Suppressor macrophage treated with lipopolysaccharide for 4 hours (primary cell): ENCODE data around the gene BAZ1A.
"Not testable (repeated sequence)": the region's sequence is repeated elsewhere in the genome, so short reads cannot be mapped to it uniquely, and the experiment has no call there.

Experiments used
- DNase-seq: peaks from one replicate; pipeline ENCODE4 v3.0.0-alpha.2; 2020

BAZ1A gene

GRCh38 chr14:34780646-34781045 lies 94.5 kb downstream of the BAZ1A start:
- no peak for DNase-seq

DNA sequence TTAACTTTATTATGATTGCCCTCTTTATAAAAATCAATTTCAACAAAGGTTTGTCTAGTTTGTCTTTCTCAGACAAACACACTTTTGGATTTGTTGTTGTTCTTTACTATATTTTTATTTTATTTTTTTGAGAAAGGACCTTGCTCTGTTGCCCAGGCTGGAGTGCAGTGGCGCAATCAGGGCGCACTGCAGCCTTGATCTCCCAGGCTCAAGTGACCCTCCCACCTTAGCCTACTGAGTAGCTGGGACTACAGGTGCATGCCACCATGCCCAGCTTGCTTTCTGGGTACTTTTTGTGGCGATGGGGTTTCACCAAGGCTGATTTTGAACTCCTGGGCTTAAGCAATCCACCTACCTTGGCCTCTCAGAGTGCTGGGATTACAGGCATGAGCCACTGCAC lies 96.4 kb downstream of the BAZ1A start:
- DNase-seq: no peak

- DNase-seq: no peak
Observed at GRCh38 chr14:34776611-34777010, 98.5 kb downstream of the BAZ1A start.

- no peak for DNase-seq
Observed at GRCh38 chr14:34775922-34776321, 99.2 kb downstream of the BAZ1A start.

- no peak for DNase-seq
Observed at GRCh38 chr14:34775342-34775741, 99.8 kb downstream of the BAZ1A start.

- no peak for DNase-seq
Observed at GRCh38 chr14:34770901-34771300, 104.3 kb downstream of the BAZ1A start.

GRCh38 chr14:34766606-34767005 lies 108.6 kb downstream of the BAZ1A start:
- DNase-seq: no peak

DNA sequence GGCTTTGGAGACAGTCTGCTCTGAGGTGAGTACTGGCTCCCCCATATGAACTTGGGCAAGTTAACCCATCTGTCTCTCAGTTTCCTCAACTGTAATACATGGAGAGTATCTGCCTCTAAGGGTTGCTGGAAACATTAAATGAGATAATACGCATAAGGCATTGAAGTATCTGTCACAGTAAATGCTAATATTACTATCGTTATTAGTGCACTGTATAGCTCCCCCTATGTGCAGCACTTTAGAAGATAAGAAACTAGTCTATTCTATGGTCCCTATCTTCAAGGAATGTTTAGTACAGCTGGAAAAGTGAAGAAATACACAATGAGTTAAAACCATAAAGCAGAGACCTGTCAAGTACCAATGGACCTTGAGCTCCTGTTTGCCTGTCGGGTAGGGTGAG lies 109.1 kb downstream of the BAZ1A start:
- no peak for DNase-seq

DNA sequence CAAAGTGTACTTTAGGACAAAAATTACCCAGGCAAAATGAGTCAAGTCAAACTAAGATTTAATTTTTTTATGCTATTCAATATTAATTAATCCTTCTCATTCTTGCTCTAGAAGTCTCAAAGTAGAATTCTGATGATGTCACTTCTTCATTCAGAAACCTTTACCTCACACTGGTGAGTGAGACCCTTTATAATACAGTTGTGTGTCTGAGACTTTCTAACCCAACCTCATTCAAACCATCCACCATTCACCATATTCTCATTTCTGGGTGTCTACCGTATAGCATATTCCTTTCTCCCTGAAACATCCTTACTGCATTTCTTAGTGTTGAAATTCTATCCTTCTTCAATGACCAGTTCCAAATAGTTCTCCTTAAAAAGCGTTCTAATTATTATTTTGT lies 119.9 kb downstream of the BAZ1A start:
- DNase-seq: no peak

GRCh38 chr14:34754687-34755086 lies 120.5 kb downstream of the BAZ1A start:
- no peak for DNase-seq

GRCh38 chr14:34750670-34751069 lies 124.5 kb downstream of the BAZ1A start:
- peak; percentile 7 for DNase-seq

DNA sequence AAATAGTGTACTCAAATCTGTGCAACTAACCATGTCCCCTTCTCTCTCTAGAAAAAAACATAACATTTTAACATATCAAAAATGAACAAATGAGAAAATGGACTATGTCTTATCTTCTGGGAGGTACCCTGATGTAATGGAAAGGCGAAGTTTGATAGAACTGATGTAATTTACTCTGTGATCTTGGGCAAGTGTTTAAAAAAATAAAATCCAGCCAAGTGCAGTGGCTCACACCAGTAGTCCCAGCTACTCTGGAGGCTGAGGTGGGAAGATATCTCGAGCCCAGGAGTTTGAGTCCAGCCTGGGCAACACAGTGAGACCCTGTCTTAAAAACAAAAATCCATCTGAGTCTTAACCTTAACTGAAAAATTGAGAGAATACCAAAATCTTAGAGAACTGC lies 124.9 kb downstream of the BAZ1A start:
- DNase-seq: no peak

GRCh38 chr14:34749408-34749807 lies 125.8 kb downstream of the BAZ1A start:
- DNase-seq: no peak

GRCh38 chr14:34742270-34743115 lies 132.7 kb downstream of the BAZ1A start:
- DNase-seq: no peak

GRCh38 chr14:34741840-34742239 lies 133.3 kb downstream of the BAZ1A start:
- DNase-seq: no peak

DNA sequence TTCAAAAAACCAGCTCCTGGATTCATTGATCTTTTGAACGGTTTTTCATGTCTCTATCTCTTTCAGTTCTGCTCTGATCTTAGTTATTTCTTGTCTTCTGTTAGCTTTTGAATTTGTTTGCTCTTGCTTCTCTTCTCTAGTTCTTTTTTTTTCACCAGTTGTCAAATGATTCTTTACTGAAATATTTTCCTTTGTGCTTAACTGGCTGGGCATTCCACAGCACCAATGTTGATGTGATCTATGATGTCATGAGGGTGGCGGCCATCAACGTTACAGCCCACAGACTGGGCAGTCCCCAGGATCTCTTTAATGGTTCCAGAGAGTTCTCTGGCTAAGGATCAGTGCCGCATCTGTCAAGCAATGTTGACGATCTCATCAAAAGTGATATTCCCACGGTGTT lies 135.0 kb downstream of the BAZ1A start:
- DNase-seq: not testable (repeated sequence)

- DNase-seq: not testable (repeated sequence)
Observed at GRCh38 chr14:34737079-34737478, 138.1 kb downstream of the BAZ1A start.

GRCh38 chr14:34733245-34733644 lies 141.9 kb downstream of the BAZ1A start:
- no peak for DNase-seq

- no peak for DNase-seq
Observed at GRCh38 chr14:34732802-34733201, 142.4 kb downstream of the BAZ1A start.

DNA sequence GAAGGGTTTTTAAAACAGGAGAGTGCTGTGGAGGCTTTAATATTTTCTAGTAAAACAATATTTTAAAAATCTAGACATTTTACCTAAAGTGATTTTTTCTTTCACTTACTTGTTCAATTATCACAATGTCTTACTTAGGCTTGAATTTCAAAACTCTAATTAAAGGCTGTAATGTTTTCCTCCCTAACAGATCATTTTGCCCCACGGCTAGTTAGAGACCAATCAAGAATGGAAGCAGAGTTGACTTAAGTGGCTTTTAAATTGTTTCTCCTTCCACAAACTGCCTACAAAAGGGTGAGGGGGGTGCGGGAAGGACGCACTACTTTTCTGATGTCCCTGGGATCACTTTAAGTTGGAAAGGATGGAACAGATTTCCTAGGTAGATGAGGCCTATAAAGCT lies 151.3 kb downstream of the BAZ1A start:
- no peak for DNase-seq

- DNase-seq: peak; percentile 60
Observed at GRCh38 chr14:34722723-34723545, 152.2 kb downstream of the BAZ1A start.

DNA sequence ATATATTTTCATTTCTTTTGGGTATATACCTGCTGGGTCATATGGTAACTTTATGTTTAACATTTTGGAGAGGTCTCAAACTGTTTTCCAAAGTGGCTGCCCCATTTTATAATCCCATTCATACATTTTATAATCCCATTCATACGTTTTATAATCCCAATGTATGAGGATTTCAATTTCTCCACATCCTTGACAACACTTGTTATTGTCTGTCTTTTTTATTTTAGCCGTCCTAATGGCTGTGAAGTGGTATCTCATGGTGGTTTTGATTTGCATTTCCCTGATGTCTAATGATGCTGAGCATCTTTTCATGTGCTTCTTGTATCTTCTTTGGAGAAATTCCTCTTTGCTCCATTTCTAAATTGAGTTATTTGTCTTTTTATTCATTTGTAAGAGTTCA lies 154.0 kb downstream of the BAZ1A start:
- DNase-seq: no peak

DNA sequence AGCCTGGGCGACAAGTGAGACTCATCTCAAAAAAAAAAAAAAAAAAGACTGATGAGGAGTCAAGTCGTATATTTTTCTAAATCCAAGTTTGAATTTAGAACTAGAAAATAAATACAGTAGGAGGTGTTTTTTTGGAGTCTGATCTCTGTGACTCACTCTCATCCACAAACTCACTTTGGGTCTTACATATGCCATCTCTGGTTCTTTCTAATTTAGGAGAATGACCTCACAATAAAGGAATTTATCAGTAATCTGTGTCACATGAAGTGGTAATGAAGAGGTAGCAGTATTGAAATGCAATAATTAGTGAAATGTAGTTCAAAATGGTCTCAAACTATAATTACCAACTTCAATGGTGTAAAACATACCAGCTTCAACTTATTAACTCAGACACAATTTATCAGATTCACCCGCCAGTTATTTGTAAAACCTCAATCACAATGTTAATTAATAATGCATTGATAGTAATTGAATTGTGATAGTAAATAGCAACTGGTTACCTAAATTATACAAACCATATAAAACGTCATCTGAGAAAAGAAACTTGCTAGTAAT lies 156.3 kb downstream of the BAZ1A start:
- DNase-seq: no peak
